Measurements from ENCODE around the gene BAZ1A.

DNA sequence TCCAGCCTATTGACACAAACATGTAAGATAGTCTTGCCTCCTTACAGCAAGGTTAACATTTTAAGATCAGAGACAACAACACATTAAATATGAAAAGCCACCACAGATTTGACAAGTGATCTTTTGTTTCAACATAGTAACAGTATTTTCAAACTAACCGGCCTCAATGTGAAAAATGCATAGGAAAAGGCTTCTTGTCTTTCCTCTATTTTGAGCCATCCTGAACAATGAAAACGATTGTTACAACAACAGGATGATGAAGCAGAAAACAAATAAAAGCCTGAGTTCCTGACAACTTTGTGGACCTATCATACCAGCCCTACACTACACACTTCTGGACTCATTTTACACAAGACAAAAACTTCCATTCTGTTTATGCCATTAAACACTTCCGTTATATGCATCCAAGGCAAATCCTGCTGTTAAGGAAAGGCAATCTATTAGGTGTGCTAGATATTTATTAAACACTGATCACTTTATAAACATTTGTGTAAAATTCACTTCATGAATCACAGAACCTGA is 37.3 kb downstream of the BAZ1A start:
- TF ChIP-seq, protein P1, sequence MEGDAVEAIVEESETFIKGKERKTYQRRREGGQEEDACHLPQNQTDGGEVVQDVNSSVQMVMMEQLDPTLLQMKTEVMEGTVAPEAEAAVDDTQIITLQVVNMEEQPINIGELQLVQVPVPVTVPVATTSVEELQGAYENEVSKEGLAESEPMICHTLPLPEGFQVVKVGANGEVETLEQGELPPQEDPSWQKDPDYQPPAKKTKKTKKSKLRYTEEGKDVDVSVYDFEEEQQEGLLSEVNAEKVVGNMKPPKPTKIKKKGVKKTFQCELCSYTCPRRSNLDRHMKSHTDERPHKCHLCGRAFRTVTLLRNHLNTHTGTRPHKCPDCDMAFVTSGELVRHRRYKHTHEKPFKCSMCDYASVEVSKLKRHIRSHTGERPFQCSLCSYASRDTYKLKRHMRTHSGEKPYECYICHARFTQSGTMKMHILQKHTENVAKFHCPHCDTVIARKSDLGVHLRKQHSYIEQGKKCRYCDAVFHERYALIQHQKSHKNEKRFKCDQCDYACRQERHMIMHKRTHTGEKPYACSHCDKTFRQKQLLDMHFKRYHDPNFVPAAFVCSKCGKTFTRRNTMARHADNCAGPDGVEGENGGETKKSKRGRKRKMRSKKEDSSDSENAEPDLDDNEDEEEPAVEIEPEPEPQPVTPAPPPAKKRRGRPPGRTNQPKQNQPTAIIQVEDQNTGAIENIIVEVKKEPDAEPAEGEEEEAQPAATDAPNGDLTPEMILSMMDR (IDR thresholded peaks at IDR 0.05; ENCODE audit: control extremely low read depth in 1 of 3, insufficient read depth in 1 of 3, low read depth in 1 of 3, low read length in 3 of 3): no peak
- no peak for TF ChIP-seq POLR2A (IDR thresholded peaks at IDR 0.05; ENCODE audit: control extremely low read depth in 1 of 2, low read depth in 2 of 2, low read length in 2 of 2)
- no peak for TF ChIP-seq RFX5 (IDR thresholded peaks at IDR 0.05; ENCODE audit: borderline replicate concordance, low read depth, low read length)
- TF ChIP-seq SP1 (IDR thresholded peaks at IDR 0.05; ENCODE audit: low read depth, low read length): no peak
- TF ChIP-seq JUND (IDR thresholded peaks at IDR 0.05; ENCODE audit: low read length): no peak
- no peak for TF ChIP-seq NRF1 (IDR thresholded peaks at IDR 0.05; ENCODE audit: low read depth, low read length)
- no peak for TF ChIP-seq TEAD4 (IDR thresholded peaks at IDR 0.05; ENCODE audit: low read depth, low read length)
